Activated naive CD8-positive, alpha-beta T cell treated with anti-CD3 and anti-CD28 coated beads for 36 hours (primary cell): ENCODE measurements around the gene IL23R. TPM values are rescaled to one million over a fixed set of nuclear protein-coding genes. Genes with fewer than 3 reads are reported as not detected.
"Not testable (repeated sequence)": the region's sequence is repeated elsewhere in the genome, so short reads cannot be mapped to it uniquely, and the experiment has no call there.

Experiments
- DNase-seq: peaks from one replicate; pipeline ENCODE4 v3.0.0; 2021
- H3K27ac Mint-ChIP-seq: one replicate; pipeline ENCODE4 v1.8.0; 2022; ENCODE audit warnings: mild to moderate bottlenecking, moderate library complexity, mixed read lengths
- H3K27me3 Mint-ChIP-seq: one replicate; pipeline ENCODE4 v1.8.0; 2022; ENCODE audit warnings: mild to moderate bottlenecking, mixed read lengths
- H3K36me3 Mint-ChIP-seq: one replicate; pipeline ENCODE4 v1.8.0; 2021; ENCODE audit warnings: mild to moderate bottlenecking, mixed read lengths
- H3K4me1 Mint-ChIP-seq: one replicate; pipeline ENCODE4 v1.8.0; 2021; ENCODE audit warnings: mixed read lengths
- H3K4me3 Mint-ChIP-seq: one replicate; pipeline ENCODE4 v1.8.0; 2022; ENCODE audit warnings: mild to moderate bottlenecking, moderate library complexity, mixed read lengths
- H3K9me3 Mint-ChIP-seq: one replicate; pipeline ENCODE4 v1.8.0; 2022; ENCODE audit warnings: mixed read lengths
- total RNA-seq, 2 experiments: library from RNA; stranded (reverse); gene quantifications; one replicate each; pipeline ENCODE4 v1.2.3, GENCODE V29; 2021

Gene IL23R
- total RNA-seq, 2 experiments from 2014 or later = 0.08 TPM; not detected in 1

- Mint-ChIP-seq H3K9me3 (no peaks in the 10 kb centered on the region), H3K4me3 (no peak overlapping the region), H3K27me3 (no peaks in the 10 kb centered on the region), H3K27ac (peak overlapping the region; percentile 79), H3K36me3 (peaks cover 5% of the 10 kb centered on the region), H3K4me1 (peaks cover 27% of the 10 kb centered on the region)
- DNase-seq = no peak
These were observed 28.1 kb downstream of the IL23R start for GRCh38 chr1:67194209-67194863.

- H3K27ac Mint-ChIP-seq = no peak overlapping the region
- no peak for DNase-seq
These were observed 34.5 kb downstream of the IL23R start for GRCh38 chr1:67200755-67201154.

GRCh38 chr1:67201891-67202290, 35.6 kb downstream of the IL23R start:
- H3K27me3 Mint-ChIP-seq = peaks cover 8% of the 10 kb centered on the region
- peaks cover 7% of the 10 kb centered on the region for H3K4me1 Mint-ChIP-seq
- peaks cover 2% of the 10 kb centered on the region for H3K36me3 Mint-ChIP-seq
- H3K27ac Mint-ChIP-seq = no peak overlapping the region
- no peaks in the 10 kb centered on the region for H3K9me3 Mint-ChIP-seq
- H3K4me3 Mint-ChIP-seq = no peak overlapping the region
- no peak for DNase-seq

More at GRCh38 chr1:67200755-67201154, 34.5 kb downstream of the IL23R start:
- H3K27me3 Mint-ChIP-seq = peaks cover under 1% of the 10 kb centered on the region
- H3K9me3 Mint-ChIP-seq = no peaks in the 10 kb centered on the region
- no peak overlapping the region for H3K4me3 Mint-ChIP-seq
- peaks cover 11% of the 10 kb centered on the region for H3K4me1 Mint-ChIP-seq
- H3K36me3 Mint-ChIP-seq = peaks cover 4% of the 10 kb centered on the region

GRCh38 chr1:67204298-67204980, 38.2 kb downstream of the IL23R start:
- Mint-ChIP-seq H3K4me3 (no peak overlapping the region), H3K4me1 (peaks cover 6% of the 10 kb centered on the region), H3K27me3 (peaks cover 8% of the 10 kb centered on the region), H3K9me3 (no peaks in the 10 kb centered on the region), H3K27ac (no peak overlapping the region), H3K36me3 (no peaks in the 10 kb centered on the region)
- DNase-seq = no peak

GRCh38 chr1:67207398-67207797, 41.1 kb downstream of the IL23R start:
- H3K4me3 Mint-ChIP-seq, H3K9me3 Mint-ChIP-seq, H3K27me3 Mint-ChIP-seq, H3K36me3 Mint-ChIP-seq, DNase-seq, H3K27ac Mint-ChIP-seq: not testable (repeated sequence)
- H3K4me1 Mint-ChIP-seq = peaks cover 19% of the 10 kb centered on the region

- no peak for DNase-seq
- H3K4me1 Mint-ChIP-seq = peaks cover 27% of the 10 kb centered on the region
These were observed 42.0 kb downstream of the IL23R start for GRCh38 chr1:67208217-67208616.

GRCh38 chr1:67209521-67209920, 43.3 kb downstream of the IL23R start:
- Mint-ChIP-seq H3K4me1 (peaks cover 34% of the 10 kb centered on the region), H3K27ac (no peak overlapping the region)
- no peak for DNase-seq

More at GRCh38 chr1:67208217-67208616, 42.0 kb downstream of the IL23R start:
- Mint-ChIP-seq H3K4me3 (no peak overlapping the region), H3K27me3 (peaks cover 8% of the 10 kb centered on the region), H3K27ac (no peak overlapping the region), H3K9me3 (no peaks in the 10 kb centered on the region), H3K36me3 (no peaks in the 10 kb centered on the region)

GRCh38 chr1:67211589-67212563, 45.6 kb downstream of the IL23R start:
- Mint-ChIP-seq H3K9me3 (no peaks in the 10 kb centered on the region), H3K27ac (peak overlapping the region; percentile 46), H3K4me3 (no peak overlapping the region), H3K36me3 (no peaks in the 10 kb centered on the region), H3K4me1 (peaks cover 42% of the 10 kb centered on the region), H3K27me3 (no peaks in the 10 kb centered on the region)
- peak; percentile 30 for DNase-seq

More at GRCh38 chr1:67209521-67209920, 43.3 kb downstream of the IL23R start:
- no peaks in the 10 kb centered on the region for H3K36me3 Mint-ChIP-seq
- no peaks in the 10 kb centered on the region for H3K9me3 Mint-ChIP-seq
- H3K27me3 Mint-ChIP-seq = peaks cover 8% of the 10 kb centered on the region
- H3K4me3 Mint-ChIP-seq = no peak overlapping the region

- Mint-ChIP-seq H3K4me3 (no peak overlapping the region), H3K27me3 (no peaks in the 10 kb centered on the region), H3K27ac (no peak overlapping the region), H3K4me1 (peaks cover 46% of the 10 kb centered on the region), H3K36me3 (no peaks in the 10 kb centered on the region), H3K9me3 (no peaks in the 10 kb centered on the region)
- DNase-seq = no peak
These were observed 46.9 kb downstream of the IL23R start for GRCh38 chr1:67213164-67213563.

GRCh38 chr1:67213948-67214347, 47.7 kb downstream of the IL23R start:
- H3K27ac Mint-ChIP-seq = no peak overlapping the region
- no peaks in the 10 kb centered on the region for H3K9me3 Mint-ChIP-seq
- H3K4me3 Mint-ChIP-seq = no peak overlapping the region
- H3K4me1 Mint-ChIP-seq = peaks cover 46% of the 10 kb centered on the region
- no peaks in the 10 kb centered on the region for H3K27me3 Mint-ChIP-seq
- H3K36me3 Mint-ChIP-seq = no peaks in the 10 kb centered on the region
- DNase-seq = no peak

GRCh38 chr1:67214420-67215174, 48.3 kb downstream of the IL23R start:
- H3K9me3 Mint-ChIP-seq = no peaks in the 10 kb centered on the region
- H3K27ac Mint-ChIP-seq = no peak overlapping the region
- peak; percentile 33 for DNase-seq
- H3K4me1 Mint-ChIP-seq = peaks cover 46% of the 10 kb centered on the region
- H3K27me3 Mint-ChIP-seq = no peaks in the 10 kb centered on the region
- H3K36me3 Mint-ChIP-seq = no peaks in the 10 kb centered on the region
- no peak overlapping the region for H3K4me3 Mint-ChIP-seq

- Mint-ChIP-seq H3K9me3 (no peaks in the 10 kb centered on the region), H3K36me3 (no peaks in the 10 kb centered on the region), H3K4me3 (no peak overlapping the region), H3K27ac (no peak overlapping the region), H3K4me1 (peaks cover 43% of the 10 kb centered on the region), H3K27me3 (no peaks in the 10 kb centered on the region)
- no peak for DNase-seq
These were observed 50.1 kb downstream of the IL23R start for GRCh38 chr1:67216401-67216800.

- no peak overlapping the region for H3K4me3 Mint-ChIP-seq
- H3K27ac Mint-ChIP-seq = peak overlapping the region; percentile 27
- no peaks in the 10 kb centered on the region for H3K27me3 Mint-ChIP-seq
- no peaks in the 10 kb centered on the region for H3K36me3 Mint-ChIP-seq
- DNase-seq = no peak
- H3K9me3 Mint-ChIP-seq = no peaks in the 10 kb centered on the region
- peaks cover 33% of the 10 kb centered on the region for H3K4me1 Mint-ChIP-seq
These were observed 51.2 kb downstream of the IL23R start for GRCh38 chr1:67217417-67217816.

- H3K4me3 Mint-ChIP-seq = no peak overlapping the region
- H3K36me3 Mint-ChIP-seq = no peaks in the 10 kb centered on the region
- H3K27ac Mint-ChIP-seq = no peak overlapping the region
- DNase-seq = no peak
- H3K27me3 Mint-ChIP-seq = no peaks in the 10 kb centered on the region
- peaks cover 28% of the 10 kb centered on the region for H3K4me1 Mint-ChIP-seq
- H3K9me3 Mint-ChIP-seq = no peaks in the 10 kb centered on the region
These were observed 51.7 kb downstream of the IL23R start for GRCh38 chr1:67217938-67218337.
